SU-DHL-6 (cell line): Measurements from ENCODE around the gene LIG3.

Experiments used
- EZH2phosphoT487 ChIP-seq: fragments of 200-600 bp; sonication (generic), shearing (Covaris generic); conservative IDR thresholded peaks from 2 replicates; pipeline ENCODE4 v1.6.1; 2018; ENCODE audit warnings: mild to moderate bottlenecking, antibody characterized with exemption, low read length, moderate library complexity, mixed read lengths
- TF ChIP-seq, protein P1 (sequence below): fragments of 200-600 bp; sonication (generic); IDR thresholded peaks from one replicate; pipeline ENCODE4 v1.5.1; 2017; ENCODE audit warnings: antibody characterized with exemption, mild to moderate bottlenecking, low read length, moderate library complexity; ENCODE audit not compliant: insufficient read depth, poor library complexity, severe bottlenecking

DNA sequence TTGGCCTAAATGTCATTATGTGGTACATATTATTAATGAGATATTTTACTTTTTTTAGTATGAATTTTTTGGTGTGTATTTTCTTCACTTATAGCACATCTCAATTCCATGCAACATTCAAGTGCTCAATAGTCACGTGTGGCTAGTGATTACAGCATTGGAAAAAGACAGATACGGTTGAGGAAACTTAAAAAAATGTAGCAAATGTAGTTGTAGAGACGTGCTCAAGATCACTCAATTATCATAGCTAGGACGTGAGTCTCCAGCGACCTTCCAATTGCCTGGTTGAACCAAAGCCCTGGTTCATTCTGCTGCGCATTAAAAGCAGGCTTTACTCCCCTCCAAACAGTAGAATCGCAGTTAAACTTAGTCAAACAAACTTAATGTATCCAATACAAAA, 1.2 kb upstream of the LIG3 start:
- TF ChIP-seq, protein P1, sequence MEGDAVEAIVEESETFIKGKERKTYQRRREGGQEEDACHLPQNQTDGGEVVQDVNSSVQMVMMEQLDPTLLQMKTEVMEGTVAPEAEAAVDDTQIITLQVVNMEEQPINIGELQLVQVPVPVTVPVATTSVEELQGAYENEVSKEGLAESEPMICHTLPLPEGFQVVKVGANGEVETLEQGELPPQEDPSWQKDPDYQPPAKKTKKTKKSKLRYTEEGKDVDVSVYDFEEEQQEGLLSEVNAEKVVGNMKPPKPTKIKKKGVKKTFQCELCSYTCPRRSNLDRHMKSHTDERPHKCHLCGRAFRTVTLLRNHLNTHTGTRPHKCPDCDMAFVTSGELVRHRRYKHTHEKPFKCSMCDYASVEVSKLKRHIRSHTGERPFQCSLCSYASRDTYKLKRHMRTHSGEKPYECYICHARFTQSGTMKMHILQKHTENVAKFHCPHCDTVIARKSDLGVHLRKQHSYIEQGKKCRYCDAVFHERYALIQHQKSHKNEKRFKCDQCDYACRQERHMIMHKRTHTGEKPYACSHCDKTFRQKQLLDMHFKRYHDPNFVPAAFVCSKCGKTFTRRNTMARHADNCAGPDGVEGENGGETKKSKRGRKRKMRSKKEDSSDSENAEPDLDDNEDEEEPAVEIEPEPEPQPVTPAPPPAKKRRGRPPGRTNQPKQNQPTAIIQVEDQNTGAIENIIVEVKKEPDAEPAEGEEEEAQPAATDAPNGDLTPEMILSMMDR = no peak
- TF ChIP-seq EZH2phosphoT487 = no peak
